ENCODE data around the gene LRWD1. TPM values are rescaled to one million over a fixed set of nuclear protein-coding genes. Genes with fewer than 3 reads are reported as not detected.
A peak's percentile ranks its signal among the peaks of the same experiment; 100 is the strongest.
"Not testable (repeated sequence)": the region's sequence is repeated elsewhere in the genome, so short reads cannot be mapped to it uniquely, and the experiment has no call there.

LRWD1 gene
- polyA plus RNA-seq, 1 donor, result 17.8 TPM

DNA sequence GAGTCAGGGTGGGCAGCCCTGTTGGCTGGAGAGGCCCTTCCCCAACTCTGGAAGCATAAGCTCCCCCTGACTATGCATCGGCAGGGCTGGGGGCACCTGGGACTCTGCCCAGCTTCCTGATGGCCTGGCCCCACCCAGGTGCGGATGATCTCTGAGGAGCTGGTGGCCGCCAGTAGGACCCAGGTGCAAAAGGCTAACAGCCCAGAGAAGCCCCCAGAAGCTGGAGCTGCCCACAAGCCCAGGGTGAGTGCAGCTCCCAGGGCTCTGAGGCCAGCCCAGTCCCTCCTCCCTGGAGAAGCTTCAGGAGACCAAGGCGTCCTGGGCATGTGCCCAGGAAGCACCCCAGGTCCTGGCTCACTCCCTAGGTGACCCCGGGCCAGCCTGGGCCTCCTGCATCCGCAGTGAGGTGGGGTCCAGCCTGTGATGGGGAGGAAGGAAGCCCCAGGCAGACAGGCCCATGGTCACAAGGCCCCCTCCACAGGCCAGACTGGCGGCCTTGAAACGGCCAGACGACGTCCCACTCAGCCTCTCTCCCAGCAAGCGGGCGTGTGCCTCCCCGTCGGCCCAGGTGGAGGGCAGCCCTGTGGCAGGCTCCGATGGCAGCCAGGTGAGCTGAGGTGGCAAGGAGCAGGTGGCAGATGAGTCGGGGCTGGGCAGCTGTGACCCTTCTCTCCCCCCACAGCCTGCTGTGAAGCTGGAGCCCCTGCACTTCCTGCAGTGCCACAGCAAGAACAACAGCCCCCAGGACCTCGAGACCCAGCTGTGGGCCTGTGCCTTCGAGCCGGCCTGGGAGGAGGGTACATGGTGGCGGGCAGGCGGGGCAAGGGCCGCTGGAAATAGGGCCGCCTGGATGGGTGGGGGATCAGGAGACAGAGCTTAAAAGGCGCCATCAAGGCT is 3.0 kb downstream of the LRWD1 start:
- DNase-seq, result no peak

DNA sequence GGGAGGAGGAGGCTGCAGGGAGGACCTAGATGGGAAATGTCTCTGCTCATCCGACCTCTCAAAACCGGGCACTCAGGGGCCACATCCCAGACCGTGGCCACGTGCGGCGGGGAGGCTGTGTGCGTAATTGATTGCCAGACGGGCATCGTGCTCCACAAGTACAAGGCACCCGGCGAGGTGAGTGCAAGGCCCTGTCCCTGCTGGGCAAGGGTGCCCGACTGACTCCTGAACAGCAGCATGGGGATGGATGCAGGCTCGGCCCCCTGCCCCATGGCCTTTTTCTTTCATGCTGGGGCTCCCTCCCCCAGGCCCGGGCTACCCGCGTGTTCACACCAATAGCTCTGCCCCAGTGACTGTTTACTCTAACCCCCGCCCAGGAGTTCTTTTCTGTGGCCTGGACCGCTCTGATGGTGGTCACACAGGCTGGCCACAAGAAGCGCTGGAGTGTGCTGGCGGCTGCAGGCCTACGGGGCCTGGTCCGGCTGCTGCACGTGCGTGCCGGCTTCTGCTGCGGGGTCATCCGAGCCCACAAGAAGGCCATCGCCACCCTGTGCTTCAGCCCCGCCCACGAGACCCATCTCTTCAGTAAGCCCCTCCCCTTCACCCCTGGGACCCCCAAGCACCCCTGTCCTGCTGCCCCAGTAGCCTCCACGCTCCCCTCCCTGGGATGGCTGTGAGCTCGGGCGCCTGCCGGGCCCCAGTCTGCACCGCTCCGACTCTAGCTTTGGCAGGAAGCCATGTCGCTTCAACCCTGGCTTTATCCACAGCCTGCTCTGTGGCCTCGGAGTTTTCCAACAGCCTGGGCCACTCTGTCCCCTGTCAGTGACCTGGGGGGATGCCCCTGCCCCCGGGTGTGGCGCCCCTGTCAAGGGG is 3.9 kb downstream of the LRWD1 start:
- DNase-seq, result no peak

DNA sequence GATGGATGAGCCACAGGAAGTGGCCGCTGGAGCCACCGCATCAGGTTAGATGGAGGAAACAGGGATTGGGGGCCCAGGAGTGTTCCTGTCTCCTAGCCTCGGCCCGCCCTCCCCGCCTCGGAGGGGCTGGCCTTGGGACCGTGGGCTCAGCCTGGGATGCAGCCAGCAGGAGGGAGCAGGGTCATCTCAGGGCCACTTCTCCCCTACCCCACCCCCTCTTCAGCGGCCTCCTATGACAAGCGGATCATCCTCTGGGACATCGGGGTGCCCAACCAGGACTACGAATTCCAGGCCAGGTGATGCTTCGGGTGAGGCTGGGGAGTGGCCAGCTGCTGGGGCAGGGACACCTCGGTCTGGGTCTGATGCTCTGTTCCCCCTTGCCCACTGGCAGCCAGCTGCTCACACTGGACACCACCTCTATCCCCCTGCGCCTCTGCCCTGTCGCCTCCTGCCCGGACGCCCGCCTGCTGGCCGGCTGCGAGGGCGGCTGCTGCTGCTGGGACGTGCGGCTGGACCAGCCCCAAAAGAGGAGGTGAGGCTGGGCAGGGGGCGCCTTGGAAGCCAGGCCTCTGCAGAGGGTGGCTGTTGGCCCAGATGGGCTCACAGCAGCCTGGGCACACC is 4.7 kb downstream of the LRWD1 start:
- no peak for DNase-seq

GRCh38 chr7:102469972-102470825 is 5.4 kb downstream of the LRWD1 start:
- DNase-seq, result no peak

- no peak for DNase-seq
Measured at GRCh38 chr7:102471791-102472125, 7.0 kb downstream of the LRWD1 start.

DNA sequence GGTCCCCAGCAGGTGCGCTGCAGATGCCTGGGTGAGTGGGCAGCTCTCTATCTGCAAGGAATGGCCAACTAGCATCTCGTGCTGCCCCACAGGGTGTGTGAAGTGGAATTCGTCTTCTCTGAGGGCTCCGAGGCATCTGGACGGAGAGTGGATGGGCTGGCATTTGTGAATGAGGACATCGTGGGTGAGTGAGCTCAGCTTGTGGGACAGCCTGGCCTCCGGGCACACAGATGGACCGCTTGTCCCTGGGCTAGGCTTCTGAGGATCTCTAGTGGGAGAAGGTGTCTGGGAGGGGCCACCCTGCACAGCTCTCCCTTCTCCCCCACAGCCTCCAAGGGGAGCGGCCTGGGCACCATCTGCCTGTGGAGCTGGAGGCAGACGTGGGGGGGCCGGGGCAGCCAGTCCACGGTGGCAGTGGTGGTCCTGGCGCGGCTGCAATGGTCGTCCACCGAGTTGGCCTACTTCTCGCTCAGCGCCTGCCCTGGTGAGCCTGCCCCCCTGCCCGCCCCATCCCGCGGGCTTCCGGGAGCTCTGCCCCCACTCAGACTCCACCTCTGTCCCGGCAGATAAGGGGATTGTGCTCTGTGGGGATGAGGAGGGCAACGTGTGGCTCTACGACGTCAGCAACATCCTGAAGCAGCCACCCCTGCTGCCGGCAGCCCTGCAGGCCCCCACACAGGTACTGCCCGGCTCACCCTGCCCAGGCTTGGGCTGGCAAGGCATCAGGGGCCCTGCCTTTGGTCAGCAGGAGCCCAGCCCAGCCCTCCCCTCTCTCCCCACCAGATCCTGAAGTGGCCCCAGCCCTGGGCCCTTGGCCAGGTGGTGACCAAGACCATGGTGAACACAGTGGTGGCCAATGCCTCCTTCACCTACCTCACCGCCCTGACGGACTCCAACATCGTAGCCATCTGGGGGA is 7.6 kb downstream of the LRWD1 start:
- DNase-seq, result no peak

DNA sequence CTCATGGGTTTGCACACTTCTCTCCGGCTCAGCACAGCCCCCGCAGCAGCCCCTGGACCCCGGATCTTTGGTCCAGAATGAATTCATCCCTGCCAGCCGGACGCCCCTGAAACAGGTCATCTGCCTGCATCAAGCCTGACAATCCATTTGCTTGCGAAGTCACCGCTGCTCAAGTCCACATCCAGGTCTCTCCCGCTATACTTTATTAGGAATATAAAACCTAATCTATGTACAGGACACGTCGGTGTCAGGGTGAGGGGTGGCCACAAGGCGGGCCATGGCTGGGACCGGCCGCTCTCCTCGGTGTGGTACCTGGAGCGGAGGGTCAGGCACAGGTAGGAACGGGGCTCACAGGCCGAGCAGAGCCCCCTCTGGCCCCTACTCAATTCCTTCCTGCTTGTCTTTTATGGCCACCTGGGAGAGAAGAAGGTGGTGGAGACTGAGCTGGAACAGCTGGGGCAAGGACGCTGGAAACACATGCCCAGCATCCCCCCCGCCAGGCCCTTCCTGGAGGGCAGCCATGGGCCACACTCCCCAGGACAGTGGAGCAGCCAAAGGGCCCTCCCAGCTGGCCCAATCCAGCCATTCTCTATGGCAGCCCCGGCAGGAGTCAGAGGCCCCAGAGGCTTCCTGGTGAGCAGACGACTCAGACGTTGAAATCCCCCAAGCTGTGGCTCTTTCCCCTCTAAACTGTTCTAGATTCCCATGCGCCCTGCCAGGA is 8.6 kb downstream of the LRWD1 start:
- no peak for DNase-seq

DNA sequence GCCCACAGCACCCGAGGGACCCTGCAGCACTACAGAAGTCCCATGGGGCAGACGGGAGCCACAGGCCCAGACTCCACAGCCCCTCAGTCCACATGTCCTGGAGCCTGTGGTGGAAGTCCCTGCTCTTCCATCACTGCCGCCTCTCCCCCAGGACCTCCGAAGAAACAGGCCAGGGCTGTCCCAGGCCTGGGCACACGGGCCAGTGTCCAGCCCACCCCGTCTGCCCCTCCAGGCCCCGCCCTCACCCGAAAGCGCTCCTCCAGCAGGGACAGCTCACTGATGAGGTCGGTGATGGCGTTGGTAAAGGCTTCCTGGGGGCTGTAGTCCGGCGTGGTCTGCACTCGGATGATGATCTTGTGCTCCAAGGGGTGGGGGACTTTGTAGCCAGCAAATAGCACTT is 9.3 kb downstream of the LRWD1 start:
- not testable (repeated sequence) for DNase-seq

- DNase-seq, result not testable (repeated sequence)
Measured at GRCh38 chr7:102474736-102475435, 10.1 kb downstream of the LRWD1 start.

- DNase-seq, result peak; percentile 75
Measured at GRCh38 chr7:102478314-102479208, 13.8 kb downstream of the LRWD1 start, which contains the start of gene POLR2J. TSS of gene POLR2J (minus strand) at chr7:102478922. CDS start at chr7:102478860, 62 bp downstream.

DNA sequence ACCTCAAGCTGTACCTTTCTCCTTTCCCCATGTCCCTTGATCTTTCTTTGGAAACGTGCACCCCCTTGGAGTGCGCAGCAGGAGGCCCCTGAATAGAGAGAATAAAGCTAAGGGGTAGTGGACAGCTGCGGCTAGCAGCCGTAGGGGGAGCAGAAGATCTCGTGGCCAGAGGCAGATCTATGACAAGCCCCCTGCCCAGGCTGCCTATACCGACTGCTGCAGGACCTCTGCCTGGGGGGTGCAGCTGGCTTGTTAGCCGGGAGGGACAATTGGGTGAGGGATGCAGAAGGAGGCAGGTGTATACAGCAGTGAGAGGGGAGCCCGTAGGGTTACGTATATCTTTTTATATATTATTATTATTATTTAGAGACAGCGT is 14.4 kb downstream of the LRWD1 start:
- DNase-seq, result not testable (repeated sequence)

DNA sequence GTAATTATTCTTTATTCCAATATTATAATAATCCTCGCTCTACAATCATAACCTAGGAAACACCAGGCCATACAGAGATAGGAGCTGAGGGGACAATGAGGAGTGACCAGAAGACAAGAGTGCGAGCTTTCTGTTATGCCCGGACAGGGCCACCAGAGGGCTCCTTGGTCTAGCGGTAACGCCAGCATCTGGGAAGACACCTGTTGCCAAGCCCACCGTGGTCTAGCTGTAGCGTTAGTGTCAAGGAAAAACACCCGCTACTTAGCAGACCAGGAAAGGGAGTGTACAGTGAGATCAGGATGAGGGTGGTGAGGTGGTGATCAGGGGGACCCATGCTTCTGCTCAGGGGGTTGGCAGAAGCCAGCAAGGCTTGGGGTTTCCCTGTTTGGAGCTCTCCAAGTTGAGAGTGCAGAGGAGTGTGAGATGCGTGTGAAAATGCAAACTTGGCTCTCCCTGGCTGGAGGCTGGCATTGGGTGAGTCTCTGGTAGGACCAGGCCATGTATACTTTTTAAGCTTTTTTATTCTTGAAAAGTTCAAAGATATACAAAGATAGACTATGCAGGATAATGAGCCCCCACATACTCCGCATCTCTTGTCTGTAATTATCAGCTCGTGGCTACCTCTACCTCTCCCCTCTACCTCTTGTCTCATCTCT is 15.3 kb downstream of the LRWD1 start:
- not testable (repeated sequence) for DNase-seq

DNA sequence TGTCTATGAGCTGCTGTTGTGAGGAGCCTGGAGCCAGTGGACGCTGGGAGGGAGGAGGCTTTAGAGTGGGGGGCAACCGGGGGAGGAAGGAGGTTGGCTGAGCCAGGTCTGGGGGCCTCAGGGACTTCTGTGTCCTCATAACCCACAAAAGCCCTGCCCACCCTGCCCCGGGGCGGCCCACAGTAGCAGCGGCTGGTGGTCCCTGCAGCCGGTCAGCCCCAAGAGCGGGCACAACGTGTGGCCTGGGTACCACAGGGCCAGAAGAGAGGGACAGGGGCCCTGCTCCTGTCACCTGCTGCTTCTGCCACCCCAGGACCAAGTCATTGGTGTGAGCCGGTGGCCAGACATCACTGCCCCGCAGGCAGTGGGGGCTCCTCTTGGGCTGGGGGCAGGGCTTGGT is 17.2 kb downstream of the LRWD1 start:
- not testable (repeated sequence) for DNase-seq

DNA sequence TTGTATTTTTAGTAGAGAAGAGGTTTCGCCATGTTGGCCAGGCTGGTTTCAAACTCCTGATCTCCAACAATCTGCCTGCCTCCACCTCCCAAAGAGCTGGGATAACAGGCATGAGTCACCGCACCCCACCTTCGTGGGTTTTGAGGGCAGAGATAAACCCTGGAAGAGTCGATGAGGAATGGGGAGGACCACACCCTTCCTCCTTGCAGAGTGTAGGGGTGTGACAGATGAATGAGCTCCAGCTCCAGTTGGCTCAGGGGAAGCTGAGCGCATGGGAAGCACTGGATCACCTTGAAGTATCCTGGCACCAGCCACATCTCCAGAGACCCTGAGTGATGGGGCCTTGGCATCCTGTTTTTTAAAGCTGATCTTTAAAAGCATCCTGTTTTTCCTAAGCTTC is 19.5 kb downstream of the LRWD1 start:
- DNase-seq, result not testable (repeated sequence)

DNA sequence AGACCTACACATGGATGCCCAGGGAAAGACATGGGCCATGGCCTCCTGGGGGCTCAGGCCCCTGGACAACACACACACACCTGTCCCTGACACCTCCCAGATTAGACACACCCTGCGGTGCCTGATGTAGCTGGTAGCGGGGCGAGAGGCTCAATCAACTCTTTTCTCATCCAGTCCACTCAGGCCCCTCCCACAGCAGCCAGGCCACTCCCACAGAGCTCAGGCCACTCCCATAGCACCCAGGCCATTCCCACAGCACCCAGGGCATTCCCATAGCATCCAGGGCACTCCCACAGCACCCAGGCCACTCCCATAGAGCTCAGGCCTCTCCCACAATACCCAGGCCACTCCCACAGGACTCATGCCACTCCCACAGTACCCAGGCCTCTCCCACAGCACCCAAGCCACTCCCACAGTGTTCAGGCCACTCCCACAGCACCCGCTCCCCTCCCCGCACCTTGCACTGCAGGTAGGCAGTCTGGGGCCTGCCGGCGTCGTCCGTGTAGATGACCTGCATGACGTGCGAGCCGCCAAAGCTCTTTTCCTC is 25.8 kb downstream of the LRWD1 start:
- DNase-seq, result not testable (repeated sequence)

DNA sequence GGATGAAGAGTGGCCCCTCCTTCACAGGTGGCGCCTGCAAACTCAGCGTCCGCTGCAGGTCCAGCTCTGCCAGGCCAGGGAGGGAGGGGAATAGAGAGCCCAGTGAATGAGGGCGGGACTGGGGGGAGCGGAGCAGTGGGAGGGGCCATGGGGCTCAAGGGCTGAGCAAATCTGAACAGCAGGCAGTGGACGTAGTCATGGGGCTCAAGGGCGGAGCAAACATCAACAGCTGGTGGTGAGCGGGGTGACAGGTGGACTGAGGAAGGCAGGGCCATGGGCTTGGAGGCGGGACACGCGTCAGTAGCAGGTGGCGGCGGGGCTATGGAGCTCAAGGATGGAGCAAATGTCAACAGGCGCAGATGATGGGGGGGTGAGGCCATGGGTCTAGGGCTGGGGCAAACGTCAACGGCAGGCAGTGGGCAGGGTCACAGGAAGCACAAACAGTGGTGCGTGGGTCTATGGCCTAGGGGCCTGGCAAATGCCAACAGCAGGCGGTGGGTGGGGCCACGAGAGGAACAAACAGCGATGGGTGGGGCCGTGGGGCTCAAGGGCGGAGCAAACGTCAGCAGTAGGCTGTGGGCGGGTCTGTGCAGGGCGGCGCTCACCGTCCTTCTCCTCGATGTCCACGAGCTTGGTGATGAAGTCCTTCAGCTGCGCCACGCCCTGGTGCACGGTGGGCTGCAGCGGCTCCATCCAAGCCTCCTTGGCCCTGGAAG is 28.6 kb downstream of the LRWD1 start:
- DNase-seq, result not testable (repeated sequence)
